ENCODE results near the gene CCNL1. TPM values are rescaled to one million over a fixed set of nuclear protein-coding genes. Genes with fewer than 3 reads are reported as not detected.

The CCNL1 gene
- total and polyA plus RNA-seq, 7 donors: 21.8 to 55.5 (median 34.5) TPM

DNA sequence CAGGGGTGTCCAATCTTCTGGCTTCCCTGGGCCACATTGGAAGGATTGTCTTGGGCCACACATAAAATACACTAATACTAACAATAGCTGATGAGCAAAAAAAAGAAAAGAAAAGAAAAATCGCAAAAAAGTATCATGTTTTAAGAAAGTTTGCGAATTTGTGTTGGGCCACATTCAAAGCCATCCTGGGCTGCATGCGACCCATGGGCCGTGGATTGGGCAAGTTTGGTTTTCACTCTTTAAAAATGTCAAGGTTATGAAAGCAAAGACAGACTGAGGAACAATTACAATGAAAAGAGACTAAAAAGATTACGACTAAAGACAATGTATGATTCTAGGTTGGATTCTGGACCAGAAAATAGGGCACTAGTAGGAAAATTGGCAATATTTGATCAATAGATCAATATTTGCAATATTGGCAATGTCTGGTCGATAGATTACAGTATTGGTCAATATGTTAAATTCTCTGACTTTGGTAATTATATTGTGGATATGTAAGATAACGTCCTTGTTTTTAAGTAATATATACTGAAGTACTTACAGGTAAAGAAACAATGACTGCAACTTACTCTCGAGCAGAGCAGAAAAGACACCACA lies 19.9 kb downstream of the CCNL1 start:
- Histone ChIP-seq H3K27ac (no peak overlapping the region), H3K9me3 (no peaks in the 10 kb centered on the region), H3K4me1 (peaks cover 20% of the 10 kb centered on the region), H3K4me3 (no peak overlapping the region), H3K27me3 (ENCODE audit: insufficient read depth in 3 of 3, low read length in 2 of 3) (no peaks in the 10 kb centered on the region), H3K36me3 (ENCODE audit: insufficient read depth in 1 of 2, low read depth in 1 of 2) (peaks cover 6 to 65% of the 10 kb centered on the region in 2 donors)
- WGBS, 3 donors: 81 to 90% (median 84%) methylated on average over 8 of the region's 8 CpGs
- TF ChIP-seq CTCF (IDR thresholded peaks at IDR 0.05): no peak
- DNase-seq (no peak), ATAC-seq (no peak)
- intact Hi-C loops (cut with DNase I): loop anchor here (5.0 to 10.0 kb wide), 3 partner anchors 448 to 465 kb away; partner anchors contain the start of gene TIPARP (in 1 of the 2)

GRCh38 chr3:157136647-157137387 lies 23.1 kb downstream of the CCNL1 start:
- Histone ChIP-seq H3K4me3 (peak overlapping the region; percentile 43), H3K27me3 (ENCODE audit: insufficient read depth in 3 of 3, low read length in 2 of 3) (no peaks in the 10 kb centered on the region), H3K27ac (peak overlapping the region; percentile 71), H3K9me3 (no peaks in the 10 kb centered on the region), H3K36me3 (ENCODE audit: insufficient read depth in 1 of 2, low read depth in 1 of 2) (peaks cover 0 to 32% of the 10 kb centered on the region in 2 donors), H3K4me1 (peaks cover 37% of the 10 kb centered on the region)
- peak; percentile 25 to 63 for DNase-seq
- intact Hi-C loops (cut with DNase I): loop anchor here in 1 of 2 donors (2.0 to 10.0 kb wide), 2 partner anchors 48 to 462 kb away; partner anchors contain the start of gene TIPARP
- TF ChIP-seq CTCF (IDR thresholded peaks at IDR 0.05): no peak
- WGBS, 3 donors: 21 to 39% (median 28%) methylated on average over 6 of the region's 6 CpGs
- peak; percentile 54 to 79 (median 70) for ATAC-seq

- peaks cover 42% of the 10 kb centered on the region for H3K4me1 ChIP-seq
- no peak overlapping the region for H3K4me3 ChIP-seq
- ATAC-seq (peak in 2 of 4 donors; percentile 15 to 23), DNase-seq (no peak)
- no peaks in the 10 kb centered on the region for H3K27me3 ChIP-seq (ENCODE audit: insufficient read depth in 3 of 3, low read length in 2 of 3)
- H3K27ac ChIP-seq: peak overlapping the region; percentile 71
- TF ChIP-seq CTCF (IDR thresholded peaks at IDR 0.05): no peak
- WGBS, 3 donors: 44 to 67% (median 46%) methylated on average over 5 of the region's 5 CpGs
- peaks cover 0 to 23% of the 10 kb centered on the region in 2 donors for H3K36me3 ChIP-seq (ENCODE audit: insufficient read depth in 1 of 2, low read depth in 1 of 2)
- intact Hi-C loops (cut with DNase I): loop anchor here in 1 of 2 donors (2.0 to 10.0 kb wide), 2 partner anchors 47 to 461 kb away; partner anchors contain the start of gene TIPARP
- H3K9me3 ChIP-seq: no peaks in the 10 kb centered on the region
Measured at GRCh38 chr3:157135671-157136396, 24.1 kb downstream of the CCNL1 start.

- Histone ChIP-seq H3K36me3 (ENCODE audit: insufficient read depth in 1 of 2, low read depth in 1 of 2) (peaks cover 0 to 13% of the 10 kb centered on the region in 2 donors), H3K4me1 (peaks cover 53% of the 10 kb centered on the region), H3K27me3 (ENCODE audit: insufficient read depth in 3 of 3, low read length in 2 of 3) (no peaks in the 10 kb centered on the region), H3K9me3 (no peaks in the 10 kb centered on the region), H3K27ac (peak overlapping the region; percentile 34), H3K4me3 (no peak overlapping the region)
- peak in 1 of 2 donors; percentile 63 for DNase-seq
- peak in 3 of 4 donors; percentile 37 to 62 (median 50) for ATAC-seq
- 8 to 33% (median 16%) methylated on average over 1 of the region's 1 CpG for WGBS, 3 donors
- TF ChIP-seq CTCF (IDR thresholded peaks at IDR 0.05): no peak
- intact Hi-C loops (cut with DNase I): loop anchor here (5.0 to 10.0 kb wide), 2 partner anchors 307 to 460 kb away; partner anchors contain the start of genes LEKR1 (in 1 of the 2) and TIPARP (in 1 of the 2)
Measured at GRCh38 chr3:157134620-157135191, 25.2 kb downstream of the CCNL1 start.

Measured in psoas muscle (tissue), 8 donors.